Liver (tissue), 3 donors: ENCODE results near the gene HSPG2.

Source experiments
- FOXA1 ChIP-seq: IDR thresholded peaks from 2 replicates; pipeline ENCODE4 v1.6.1; 2016; ENCODE audit warnings: antibody characterized with exemption
- GABPA ChIP-seq, 2 donors: IDR thresholded peaks in 1 of 2; conservative IDR thresholded peaks in 1 of 2; 2 replicates each; pipeline ENCODE4 v1.6.1; 2016; ENCODE audit warnings: antibody characterized with exemption in 2 of 2, mild to moderate bottlenecking in 1 of 2, moderate library complexity in 1 of 2
- TAF1 ChIP-seq: conservative IDR thresholded peaks from 2 replicates; pipeline ENCODE4 v1.6.1; 2016; ENCODE audit warnings: antibody characterized with exemption, mild to moderate bottlenecking
- YY1 ChIP-seq: IDR thresholded peaks from 2 replicates; pipeline ENCODE4 v1.6.1; 2016; ENCODE audit warnings: antibody characterized with exemption, mild to moderate bottlenecking
- TF ChIP-seq, protein P1 (sequence below): fragments of 150-350 bp; IDR thresholded peaks from 2 replicates; pipeline ENCODE4 v1.5.1; 2017; ENCODE audit warnings: improper control_type of control experiment, low read depth, low read length; ENCODE audit not compliant: missing input control
- TF ChIP-seq, protein P2 (sequence below): IDR thresholded peaks from 2 replicates; pipeline ENCODE4 v1.6.1; 2016; ENCODE audit warnings: antibody characterized with exemption
- donor health status: healthy.
- donor health status: healthy.

- TF ChIP-seq, protein P1, sequence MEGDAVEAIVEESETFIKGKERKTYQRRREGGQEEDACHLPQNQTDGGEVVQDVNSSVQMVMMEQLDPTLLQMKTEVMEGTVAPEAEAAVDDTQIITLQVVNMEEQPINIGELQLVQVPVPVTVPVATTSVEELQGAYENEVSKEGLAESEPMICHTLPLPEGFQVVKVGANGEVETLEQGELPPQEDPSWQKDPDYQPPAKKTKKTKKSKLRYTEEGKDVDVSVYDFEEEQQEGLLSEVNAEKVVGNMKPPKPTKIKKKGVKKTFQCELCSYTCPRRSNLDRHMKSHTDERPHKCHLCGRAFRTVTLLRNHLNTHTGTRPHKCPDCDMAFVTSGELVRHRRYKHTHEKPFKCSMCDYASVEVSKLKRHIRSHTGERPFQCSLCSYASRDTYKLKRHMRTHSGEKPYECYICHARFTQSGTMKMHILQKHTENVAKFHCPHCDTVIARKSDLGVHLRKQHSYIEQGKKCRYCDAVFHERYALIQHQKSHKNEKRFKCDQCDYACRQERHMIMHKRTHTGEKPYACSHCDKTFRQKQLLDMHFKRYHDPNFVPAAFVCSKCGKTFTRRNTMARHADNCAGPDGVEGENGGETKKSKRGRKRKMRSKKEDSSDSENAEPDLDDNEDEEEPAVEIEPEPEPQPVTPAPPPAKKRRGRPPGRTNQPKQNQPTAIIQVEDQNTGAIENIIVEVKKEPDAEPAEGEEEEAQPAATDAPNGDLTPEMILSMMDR: no peak
- TF ChIP-seq GABPA (IDR thresholded peaks at IDR 0.05 in 1 of 2, conservative IDR thresholded peaks at IDR 0.05 in 1 of 2) (no peak), TAF1 (no peak), YY1 (no peak), FOXA1 (no peak)
- TF ChIP-seq, protein P2, sequence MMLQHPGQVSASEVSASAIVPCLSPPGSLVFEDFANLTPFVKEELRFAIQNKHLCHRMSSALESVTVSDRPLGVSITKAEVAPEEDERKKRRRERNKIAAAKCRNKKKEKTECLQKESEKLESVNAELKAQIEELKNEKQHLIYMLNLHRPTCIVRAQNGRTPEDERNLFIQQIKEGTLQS: no peak
Observed at GRCh38 chr1:21783679-21784603, 153.2 kb downstream of the HSPG2 start.
